GM18861 (cell line): ENCODE measurements around the gene EXOSC7.
A peak's percentile ranks its signal among the peaks of the same experiment; 100 is the strongest.
"Not testable (repeated sequence)": the region's sequence is repeated elsewhere in the genome, so short reads cannot be mapped to it uniquely, and the experiment has no call there.

Experiments used
- ATAC-seq: cut with Tn5 transposase; IDR thresholded peaks from one replicate; pipeline ENCODE4 v1.9.1; 2021; ENCODE audit not compliant: unreplicated experiment

The EXOSC7 gene

GRCh38 chr3:44976002-44976815 lies at the start of gene EXOSC7, which contains the start of gene ZDHHC3:
TSS of gene EXOSC7 (plus strand) at chr3:44976244. CDS start at chr3:44976278, 34 bp downstream.
TSS of gene ZDHHC3 (minus strand) at chr3:44976174. CDS start at chr3:44959436, 16,738 bp downstream.
- peak; percentile 71 for ATAC-seq

- ATAC-seq: no peak
These were observed 49.1 kb upstream of the EXOSC7 start for GRCh38 chr3:44926921-44927320.

- no peak for ATAC-seq
These were observed 48.7 kb upstream of the EXOSC7 start for GRCh38 chr3:44927371-44927770.

GRCh38 chr3:44929782-44930181 lies 46.3 kb upstream of the EXOSC7 start:
- ATAC-seq: no peak

GRCh38 chr3:44930911-44931310 lies 45.1 kb upstream of the EXOSC7 start:
- no peak for ATAC-seq

- no peak for ATAC-seq
These were observed 44.3 kb upstream of the EXOSC7 start for GRCh38 chr3:44931791-44932190.

- ATAC-seq: no peak
These were observed 43.8 kb upstream of the EXOSC7 start for GRCh38 chr3:44932271-44932670.

GRCh38 chr3:44932986-44933944 lies 42.8 kb upstream of the EXOSC7 start:
- no peak for ATAC-seq

GRCh38 chr3:44939581-44940036 lies 36.4 kb upstream of the EXOSC7 start:
- ATAC-seq: no peak

- no peak for ATAC-seq
These were observed 33.7 kb upstream of the EXOSC7 start for GRCh38 chr3:44942202-44942921.

GRCh38 chr3:44948239-44948638 lies 27.8 kb upstream of the EXOSC7 start:
- no peak for ATAC-seq

- ATAC-seq: not testable (repeated sequence)
These were observed 26.3 kb upstream of the EXOSC7 start for GRCh38 chr3:44949770-44950169.

- no peak for ATAC-seq
These were observed 25.7 kb upstream of the EXOSC7 start for GRCh38 chr3:44950275-44950734.

GRCh38 chr3:44952689-44953088 lies 23.4 kb upstream of the EXOSC7 start:
- ATAC-seq: no peak

- no peak for ATAC-seq
These were observed 21.7 kb upstream of the EXOSC7 start for GRCh38 chr3:44954304-44954703.

- ATAC-seq: peak; percentile 69
These were observed 21.1 kb upstream of the EXOSC7 start for GRCh38 chr3:44954962-44955361.

GRCh38 chr3:44955917-44956316 lies 20.1 kb upstream of the EXOSC7 start:
- ATAC-seq: no peak

- no peak for ATAC-seq
These were observed 18.1 kb upstream of the EXOSC7 start for GRCh38 chr3:44957986-44958385.

GRCh38 chr3:44958386-44958785 lies 17.7 kb upstream of the EXOSC7 start:
- no peak for ATAC-seq

- no peak for ATAC-seq
These were observed 15.5 kb upstream of the EXOSC7 start for GRCh38 chr3:44960387-44961026.
